PC-9 (cell line): ENCODE measurements around the gene ATP5MC3. TPM values are rescaled to one million over a fixed set of nuclear protein-coding genes. Genes with fewer than 3 reads are reported as not detected.

Source experiments
- BruUV-seq: library from RNA; stranded (reverse); fragments of 400-500 nt; replicated peaks from 2 replicates; lab custom pipeline; 2021; lab: Mats Ljungman, UMichigan
- CTCF ChIA-PET: fragments of 300-600 bp; sonication (Branson Sonifier 250); formaldehyde crosslinking; loops from one replicate; lab custom pipeline; 2022; ENCODE audit warnings: antibody characterized with exemption; lab: Charles Lee
- POLR2A ChIA-PET: fragments of 300-600 bp; sonication (Branson Sonifier 250); formaldehyde crosslinking; loops from one replicate; lab custom pipeline; 2022; ENCODE audit warnings: antibody characterized with exemption; ENCODE audit not compliant: unreplicated experiment; lab: Charles Lee
- DNase-seq, 2 experiments: peaks; one replicate each; pipeline versions ENCODE4 v3.0.0 to v3.0.0-alpha.2; 2015 to 2022; ENCODE audit warnings: mixed read lengths in 1 of 2
- H2AFZ ChIP-seq: fragments of 200-600 bp; sonication (generic); 2 replicates; pipeline ENCODE4 v1.8.1; 2017; ENCODE audit warnings: antibody characterized with exemption
- H3F3A ChIP-seq: fragments of 200-600 bp; sonication (generic); 2 replicates; pipeline ENCODE4 v1.8.1; 2017; ENCODE audit warnings: antibody characterized with exemption, mild to moderate bottlenecking, low read depth; ENCODE audit not compliant: insufficient read depth
- H3K27ac ChIP-seq: fragments of 200-600 bp; sonication (generic); 2 replicates; pipeline ENCODE4 v1.6.1; 2016; ENCODE audit warnings: mixed run types
- H3K27me3 ChIP-seq: fragments of 200-600 bp; sonication (generic); 2 replicates; pipeline ENCODE4 v1.6.1; 2016; ENCODE audit warnings: low read depth, mixed run types; ENCODE audit not compliant: insufficient read depth
- H3K36me3 ChIP-seq: fragments of 200-600 bp; sonication (generic); 2 replicates; pipeline ENCODE4 v1.6.1; 2016; ENCODE audit warnings: low read depth, mixed run types
- H3K4me1 ChIP-seq: fragments of 200-600 bp; sonication (generic); replicated peaks from 2 replicates; pipeline ENCODE4 v1.6.1; 2016; ENCODE audit warnings: mixed run types; ENCODE audit not compliant: insufficient read depth
- H3K4me2 ChIP-seq: fragments of 200-600 bp; sonication (generic); 2 replicates; pipeline ENCODE4 v1.6.1; 2017; ENCODE audit warnings: mixed run types
- H3K4me3 ChIP-seq: fragments of 200-600 bp; sonication (generic); 2 replicates; pipeline ENCODE4 v1.6.1; 2016; ENCODE audit warnings: mixed run types
- H3K79me2 ChIP-seq: fragments of 200-600 bp; sonication (generic); 2 replicates; pipeline ENCODE4 v1.6.1; 2017; ENCODE audit warnings: low read depth, mixed run types
- H3K9me2 ChIP-seq: fragments of 200-600 bp; sonication (generic); 2 replicates; pipeline ENCODE4 v1.8.1; 2017; ENCODE audit warnings: mild to moderate bottlenecking; ENCODE audit not compliant: insufficient read depth
- H3K9me3 ChIP-seq: fragments of 200-600 bp; sonication (generic); 2 replicates; pipeline ENCODE4 v1.8.1; 2016; ENCODE audit warnings: low read depth; ENCODE audit not compliant: insufficient read depth
- H4K20me1 ChIP-seq: fragments of 200-600 bp; sonication (generic); 2 replicates; pipeline ENCODE4 v1.8.1; 2017; ENCODE audit not compliant: insufficient read depth
- CTCF ChIP-seq: fragments of 200-600 bp; sonication (generic); conservative IDR thresholded peaks from 2 replicates; pipeline ENCODE4 v1.6.1; 2017; ENCODE audit warnings: mixed run types, antibody characterized with exemption, mild to moderate bottlenecking, moderate library complexity
- EZH2 ChIP-seq: fragments of 200-600 bp; sonication (generic); IDR thresholded peaks from 2 replicates; pipeline ENCODE4 v1.8.0; 2017; ENCODE audit warnings: antibody characterized with exemption, low read depth
- intact Hi-C: fragments of 100-400 bp; cut with micrococcal nuclease; formaldehyde crosslinking; loops from one replicate; pipeline ENCODE4 v1.10.0; 2022; ENCODE audit not compliant: unreplicated experiment
- total RNA-seq: library from RNA; stranded (reverse); gene quantifications from 2 replicates; pipeline ENCODE4 v1.2.3, GENCODE V29; 2021

Gene ATP5MC3
- total RNA-seq, 1 experiment from 2014 or later = 528 TPM

DNA sequence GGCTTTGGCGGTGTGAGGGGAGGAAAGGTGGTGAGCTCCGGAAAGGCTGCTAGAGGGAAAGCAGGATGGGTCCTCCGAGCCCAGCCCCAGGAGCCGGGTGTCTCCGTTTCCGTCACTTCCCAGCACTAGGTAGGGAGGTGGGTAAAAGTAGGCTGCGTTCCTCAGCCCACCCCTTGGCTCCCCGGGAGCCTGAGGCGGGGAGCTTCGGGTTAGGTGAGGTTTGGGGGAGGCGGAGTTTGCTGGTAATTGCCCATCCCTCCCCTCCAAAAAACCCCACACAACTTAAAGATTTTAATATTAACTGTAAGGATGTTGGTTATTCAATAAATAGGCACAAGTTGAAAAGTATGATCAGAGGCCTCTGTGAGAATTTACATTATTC, 13.0 kb downstream of the ATP5MC3 start:
- Histone ChIP-seq H3K27me3 (no peaks in the 10 kb centered on the region), H3K9me2 (no peaks in the 10 kb centered on the region), H3K4me3 (peak overlapping the region; percentile 57), H3K79me2 (peaks cover 41% of the 10 kb centered on the region), H4K20me1 (peaks cover 25% of the 10 kb centered on the region), H2AFZ (peak overlapping the region; percentile 87), H3K27ac (peak overlapping the region; percentile 58), H3K9me3 (no peaks in the 10 kb centered on the region), H3K4me1 (peaks cover 20% of the 10 kb centered on the region), H3F3A (peaks cover 6% of the 10 kb centered on the region; the same call in 1 of the 2 replicates), H3K4me2 (peak overlapping the region; percentile 85), H3K36me3 (no peaks in the 10 kb centered on the region)
- POLR2A ChIA-PET = interaction anchor here (0.5 to 0.6 kb wide), 9 partner anchors 11 to 1816 kb away, joined by 3 to 14 read pairs (median 6); no protein-coding TSS in a partner anchor
- BruUV-seq = TSS peak; percentile 87
- DNase-seq = no peak
- intact Hi-C loops = loop anchor here (1.0 to 10.0 kb wide), 3 partner anchors 13 to 1416 kb away; partner anchors contain the start of gene ATP5MC3
- no peak for TF ChIP-seq CTCF
- no peak for TF ChIP-seq EZH2
- CTCF ChIA-PET = interaction anchor here (0.5 kb wide), 1 partner anchor 163 kb away, joined by 13 read pairs; the partner anchor contains the start of gene CHN1

- intact Hi-C loops = loop anchor here (1.0 to 10.0 kb wide), 4 partner anchors 13 to 1417 kb away; partner anchors contain the start of gene ATP5MC3
- peaks cover 45% of the 10 kb centered on the region for H3K79me2 ChIP-seq
- H3K27ac ChIP-seq = peak within 1 kb of the TSS; percentile 67
- peak within 1 kb of the TSS; percentile 91 for H3K4me3 ChIP-seq
- BruUV-seq = no TSS peak
- H3F3A ChIP-seq = peaks cover under 1% of the 10 kb centered on the region; the same call in 1 of the 2 replicates
- H2AFZ ChIP-seq = peak within 1 kb of the TSS; percentile 98
- H3K4me2 ChIP-seq = peak within 1 kb of the TSS; percentile 95
- H3K27me3 ChIP-seq = no peaks in the 10 kb centered on the region
- CTCF ChIA-PET = interaction anchor here (0.5 kb wide), 1 partner anchor 163 kb away, joined by 13 read pairs; the partner anchor contains the start of gene CHN1
- H4K20me1 ChIP-seq = peaks cover 29% of the 10 kb centered on the region
- H3K9me2 ChIP-seq = no peaks in the 10 kb centered on the region
- no peaks in the 10 kb centered on the region for H3K36me3 ChIP-seq
- no peak for TF ChIP-seq EZH2
- H3K4me1 ChIP-seq = peaks cover 20% of the 10 kb centered on the region
- H3K9me3 ChIP-seq = no peaks in the 10 kb centered on the region
- POLR2A ChIA-PET = interaction anchor here (0.5 to 0.6 kb wide), 9 partner anchors 11 to 1815 kb away, joined by 3 to 14 read pairs (median 6); no protein-coding TSS in a partner anchor
- DNase-seq = peak; percentile 100
Observed at GRCh38 chr2:175167792-175168563, 13.5 kb downstream of the ATP5MC3 start, which contains the start of gene ATF2. TSS of gene ATF2 (minus strand) at chr2:175168203. CDS start at chr2:175136443, 31,760 bp downstream.

DNA sequence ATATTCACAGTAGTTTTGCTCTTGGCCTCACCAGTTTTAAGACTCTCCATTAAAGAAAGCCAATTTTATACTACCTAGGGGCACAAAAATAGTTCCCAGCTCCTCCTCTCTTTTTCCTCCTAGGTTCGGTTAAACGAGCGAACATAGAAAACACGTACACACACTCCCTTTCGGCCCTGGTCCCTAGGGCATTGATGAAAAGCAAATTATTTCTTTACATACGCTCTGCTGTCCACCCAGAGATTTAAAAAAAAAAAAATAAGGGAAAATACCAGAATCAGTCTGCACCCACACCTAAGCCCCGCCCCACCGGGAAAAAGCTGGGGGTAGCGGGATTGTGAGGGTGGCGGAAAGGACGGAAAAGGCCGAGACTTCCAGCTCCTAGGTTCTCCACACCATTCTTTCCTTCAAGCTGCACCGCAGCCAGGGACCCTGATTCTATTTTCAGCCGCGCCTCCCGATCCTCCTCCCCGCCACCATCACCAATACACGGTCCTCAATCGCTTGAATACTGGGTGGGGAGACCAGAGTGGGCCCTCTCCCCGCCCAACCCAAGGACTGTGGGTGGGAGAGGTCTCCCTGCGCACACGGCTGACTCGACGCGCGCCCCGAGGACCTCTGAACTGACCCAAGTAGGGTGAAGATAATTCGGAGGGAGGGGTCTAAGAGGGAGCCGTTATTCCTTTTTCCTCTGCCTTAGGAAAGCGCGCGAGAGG, 14.3 kb downstream of the ATP5MC3 start:
- ChIA-PET CTCF (no interaction called here), POLR2A (interaction anchor here (0.8 kb wide), 1 partner anchor 964 kb away, joined by 6 read pairs; no protein-coding TSS in a partner anchor)
- H3K4me3 ChIP-seq = peak overlapping the region; percentile 91
- peaks cover 2% of the 10 kb centered on the region; the same call in 1 of the 2 replicates for H3K36me3 ChIP-seq
- H3K4me1 ChIP-seq = peaks cover 20% of the 10 kb centered on the region
- H3F3A ChIP-seq = no peaks in the 10 kb centered on the region; the same call in 1 of the 2 replicates
- peak overlapping the region; percentile 98 for H2AFZ ChIP-seq
- TSS peak; percentile 56 for BruUV-seq
- H3K79me2 ChIP-seq = peaks cover 50% of the 10 kb centered on the region
- no peaks in the 10 kb centered on the region for H3K9me3 ChIP-seq
- peaks cover 33% of the 10 kb centered on the region for H4K20me1 ChIP-seq
- no peaks in the 10 kb centered on the region for H3K27me3 ChIP-seq
- H3K4me2 ChIP-seq = peak overlapping the region; percentile 95
- no peaks in the 10 kb centered on the region for H3K9me2 ChIP-seq
- no peak for TF ChIP-seq CTCF
- TF ChIP-seq EZH2 = no peak
- H3K27ac ChIP-seq = peak overlapping the region; percentile 67
- intact Hi-C loops = loop anchor here (1.0 to 10.0 kb wide), 3 partner anchors 13 to 1418 kb away; no protein-coding TSS in a partner anchor
- DNase-seq = peak in 1 of 2 experiments; percentile 53
